B cell (primary cell): ENCODE measurements around the gene SSPN. TPM values are rescaled to one million over a fixed set of nuclear protein-coding genes. Genes with fewer than 3 reads are reported as not detected.

Experiments used
- ATAC-seq: fragments of 200-7000 bp; cut with Tn5 transposase; one replicate; pipeline ENCODE4 v1.10.0; 2021; ENCODE audit warnings: low read depth, mild to moderate bottlenecking, moderate number of reproducible peaks, moderate library complexity
- CTCF ChIA-PET: fragments of 350-600 bp; sonication (Branson Sonifier 250); formaldehyde crosslinking; loops from one replicate; lab custom pipeline; 2021; ENCODE audit warnings: antibody characterized with exemption, inconsistent platforms; lab: Charles Lee
- POLR2A ChIA-PET: fragments of 350-600 bp; sonication (Branson Sonifier 250); formaldehyde crosslinking; loops from one replicate; lab custom pipeline; 2021; ENCODE audit warnings: antibody characterized with exemption; lab: Charles Lee
- DNase-seq: peaks from one replicate; pipeline ENCODE4 v3.0.0; 2013
- H2AFZ ChIP-seq: 2 replicates; pipeline ENCODE4 v1.6.1; 2012; ENCODE audit warnings: mild to moderate bottlenecking, low read depth, low read length; ENCODE audit not compliant: insufficient read depth, poor library complexity, severe bottlenecking
- H3K27ac ChIP-seq, 2 donors: 1 replicate in 1 of 2; 2 replicates in 1 of 2; pipeline ENCODE4 v1.5.1; 2012 to 2013; ENCODE audit warnings: low read length in 2 of 2, mild to moderate bottlenecking in 2 of 2, moderate library complexity in 1 of 2
- H3K27me3 ChIP-seq, 4 experiments: fragments of 200-600 bp in 1 of 4; sonication (generic) in 1 of 4; replicated peaks in 1 of 4; 1 replicate in 2 of 4; 2 replicates in 2 of 4; pipeline versions ENCODE4 v1.6.1 to v1.7.0; 2013 to 2016; ENCODE audit warnings: low read length in 3 of 4, mild to moderate bottlenecking in 2 of 4, mixed read lengths in 1 of 4, moderate library complexity in 1 of 4; ENCODE audit not compliant: insufficient read depth in 4 of 4, control insufficient read depth in 3 of 4; ENCODE audit errors: control extremely low read depth in 1 of 4
- H3K36me3 ChIP-seq, 2 experiments: replicated peaks in 1 of 2; 1 replicate in 1 of 2; 2 replicates in 1 of 2; pipeline versions ENCODE4 v1.6.1 to v1.7.1; 2013; ENCODE audit warnings: low read length in 1 of 2; ENCODE audit not compliant: insufficient read depth in 2 of 2, control insufficient read depth in 1 of 2; ENCODE audit errors: control extremely low read depth in 1 of 2, extremely low read depth in 1 of 2
- H3K4me1 ChIP-seq, 2 donors: fragments of 200-600 bp in 1 of 2; sonication (generic) in 1 of 2; 1 replicate in 1 of 2; 2 replicates in 1 of 2; pipeline versions ENCODE4 v1.5.1 to v1.6.1; 2013 to 2017; ENCODE audit warnings: low read length in 2 of 2; ENCODE audit not compliant: control insufficient read depth in 2 of 2, insufficient read depth in 2 of 2
- H3K4me2 ChIP-seq: replicated peaks from 2 replicates; pipeline ENCODE3; 2012; ENCODE audit warnings: mild to moderate bottlenecking, low read depth, low read length; ENCODE audit not compliant: poor library complexity, severe bottlenecking
- H3K4me3 ChIP-seq, 5 experiments: fragments of 200-600 bp in 1 of 5; sonication (generic) in 1 of 5; 1 replicate in 3 of 5; 2 replicates in 2 of 5; pipeline versions ENCODE4 v1.5.1 to v1.7.0; 2011 to 2016; ENCODE audit warnings: low read length in 4 of 5, mild to moderate bottlenecking in 4 of 5, low read depth in 2 of 5, control low read depth in 1 of 5, moderate library complexity in 1 of 5; ENCODE audit not compliant: insufficient read depth in 1 of 5; ENCODE audit errors: control extremely low read depth in 1 of 5, extremely low read depth in 1 of 5
- H3K79me2 ChIP-seq: fragments of 200-600 bp; sonication (generic); one replicate; pipeline ENCODE4 v1.6.0; 2016; ENCODE audit warnings: low read length; ENCODE audit not compliant: control insufficient read depth, insufficient read depth
- H3K9ac ChIP-seq: fragments of 200-600 bp; sonication (generic); 2 replicates; pipeline ENCODE4 v1.6.1; 2017; ENCODE audit warnings: mild to moderate bottlenecking, low read length, moderate library complexity
- H3K9me3 ChIP-seq, 3 donors: one replicate each; pipeline versions ENCODE4 v1.6.1 to v1.7.1; 2013; ENCODE audit warnings: low read length in 2 of 3; ENCODE audit not compliant: control insufficient read depth in 2 of 3, insufficient read depth in 1 of 3; ENCODE audit errors: control extremely low read depth in 1 of 3
- H4K20me1 ChIP-seq: 2 replicates; pipeline ENCODE4 v1.6.0; 2012; ENCODE audit warnings: mild to moderate bottlenecking, low read length; ENCODE audit not compliant: insufficient read depth, control insufficient read depth, poor library complexity, severe bottlenecking
- H3K27ac Mint-ChIP-seq: one replicate; pipeline ENCODE4 v1.8.0; 2021; ENCODE audit warnings: mixed read lengths
- H3K27me3 Mint-ChIP-seq: one replicate; pipeline ENCODE4 v1.8.0; 2021; ENCODE audit warnings: mixed read lengths
- H3K4me1 Mint-ChIP-seq: one replicate; pipeline ENCODE4 v1.8.0; 2021; ENCODE audit warnings: mixed read lengths
- H3K4me3 Mint-ChIP-seq: one replicate; pipeline ENCODE4 v1.8.0; 2021; ENCODE audit warnings: mixed read lengths
- H3K9me3 Mint-ChIP-seq: one replicate; pipeline ENCODE4 v1.8.0; 2022; ENCODE audit warnings: mixed read lengths; ENCODE audit not compliant: insufficient read depth
- EZH2 ChIP-seq: IDR thresholded peaks from 2 replicates; pipeline ENCODE4 v1.6.1; 2012; ENCODE audit warnings: borderline replicate concordance, low read depth, mild to moderate bottlenecking, moderate library complexity, low read length; ENCODE audit not compliant: insufficient read depth, poor library complexity, severe bottlenecking
- WGBS: methylation state at CpG from one replicate; pipeline ENCODE4 v1.1.5; 2013; ENCODE audit warnings: missing lambda C conversion rate; ENCODE audit not compliant: insufficient coverage; 5-methylcytosine and 5-hydroxymethylcytosine counted together
- intact Hi-C: fragments of 100-400 bp; cut with micrococcal nuclease; formaldehyde crosslinking; loops from one replicate; pipeline ENCODE4 v1.10.0; 2022
- polyA plus RNA-seq: library from polyadenylated mRNA; depleted of rRNA; stranded (reverse); fragments of >200 nt; gene quantifications from 2 replicates; pipeline ENCODE4 v1.2.3, GENCODE V29; 2012
- total RNA-seq, 2 donors: library from RNA; stranded (reverse); fragments of 120-200 nt in 1 of 2; gene quantifications; 1 replicate in 1 of 2; 2 replicates in 1 of 2; pipeline versions ENCODE4 v1.2.3 to v1.2.4, GENCODE V29; 2013 to 2022
- TF ChIP-seq, protein P1 (sequence below): fragments of 200-600 bp; IDR thresholded peaks from one replicate; pipeline ENCODE4 v1.8.0; 2022; ENCODE audit warnings: antibody characterized with exemption, mild to moderate bottlenecking

SSPN gene
- total and polyA plus RNA-seq, 2 donors (not counting 1 experiment from before 2014, with no cell fraction given): 18.3 to 19.6 TPM

GRCh38 chr12:26255893-26256645 is 60.7 kb downstream of the SSPN start:
- ChIA-PET POLR2A (no interaction called here), CTCF (interaction anchor here (0.6 to 0.7 kb wide), 2 partner anchors 38 to 1101 kb away, joined by 3 to 6 read pairs; no protein-coding TSS in a partner anchor)
- 97% methylated on average over 7 of the region's 7 CpGs for WGBS
- Histone ChIP-seq H3K4me1 (peaks cover 0 to 11% of the 10 kb centered on the region in 2 donors), H3K4me2 (no peak overlapping the region), H3K9ac (no peak overlapping the region), H3K27me3 (no peaks in the 10 kb centered on the region), H2AFZ (no peak overlapping the region), H3K4me3 (no peak overlapping the region), H3K27ac (no peak overlapping the region), H3K9me3 (peaks cover 5 to 16% (median 10%) of the 10 kb centered on the region in 3 donors), H3K79me2 (no peaks in the 10 kb centered on the region), H4K20me1 (no peaks in the 10 kb centered on the region), H3K36me3 (no peaks in the 10 kb centered on the region)
- TF ChIP-seq EZH2: no peak
- TF ChIP-seq, protein P1, sequence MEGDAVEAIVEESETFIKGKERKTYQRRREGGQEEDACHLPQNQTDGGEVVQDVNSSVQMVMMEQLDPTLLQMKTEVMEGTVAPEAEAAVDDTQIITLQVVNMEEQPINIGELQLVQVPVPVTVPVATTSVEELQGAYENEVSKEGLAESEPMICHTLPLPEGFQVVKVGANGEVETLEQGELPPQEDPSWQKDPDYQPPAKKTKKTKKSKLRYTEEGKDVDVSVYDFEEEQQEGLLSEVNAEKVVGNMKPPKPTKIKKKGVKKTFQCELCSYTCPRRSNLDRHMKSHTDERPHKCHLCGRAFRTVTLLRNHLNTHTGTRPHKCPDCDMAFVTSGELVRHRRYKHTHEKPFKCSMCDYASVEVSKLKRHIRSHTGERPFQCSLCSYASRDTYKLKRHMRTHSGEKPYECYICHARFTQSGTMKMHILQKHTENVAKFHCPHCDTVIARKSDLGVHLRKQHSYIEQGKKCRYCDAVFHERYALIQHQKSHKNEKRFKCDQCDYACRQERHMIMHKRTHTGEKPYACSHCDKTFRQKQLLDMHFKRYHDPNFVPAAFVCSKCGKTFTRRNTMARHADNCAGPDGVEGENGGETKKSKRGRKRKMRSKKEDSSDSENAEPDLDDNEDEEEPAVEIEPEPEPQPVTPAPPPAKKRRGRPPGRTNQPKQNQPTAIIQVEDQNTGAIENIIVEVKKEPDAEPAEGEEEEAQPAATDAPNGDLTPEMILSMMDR: no peak
- ATAC-seq (no peak), DNase-seq (no peak)
- intact Hi-C loops: no loop called here
- Mint-ChIP-seq H3K4me1 (peaks cover 18% of the 10 kb centered on the region), H3K27me3 (no peaks in the 10 kb centered on the region), H3K4me3 (no peak overlapping the region), H3K27ac (no peak overlapping the region), H3K9me3 (peaks cover 18% of the 10 kb centered on the region)

DNA sequence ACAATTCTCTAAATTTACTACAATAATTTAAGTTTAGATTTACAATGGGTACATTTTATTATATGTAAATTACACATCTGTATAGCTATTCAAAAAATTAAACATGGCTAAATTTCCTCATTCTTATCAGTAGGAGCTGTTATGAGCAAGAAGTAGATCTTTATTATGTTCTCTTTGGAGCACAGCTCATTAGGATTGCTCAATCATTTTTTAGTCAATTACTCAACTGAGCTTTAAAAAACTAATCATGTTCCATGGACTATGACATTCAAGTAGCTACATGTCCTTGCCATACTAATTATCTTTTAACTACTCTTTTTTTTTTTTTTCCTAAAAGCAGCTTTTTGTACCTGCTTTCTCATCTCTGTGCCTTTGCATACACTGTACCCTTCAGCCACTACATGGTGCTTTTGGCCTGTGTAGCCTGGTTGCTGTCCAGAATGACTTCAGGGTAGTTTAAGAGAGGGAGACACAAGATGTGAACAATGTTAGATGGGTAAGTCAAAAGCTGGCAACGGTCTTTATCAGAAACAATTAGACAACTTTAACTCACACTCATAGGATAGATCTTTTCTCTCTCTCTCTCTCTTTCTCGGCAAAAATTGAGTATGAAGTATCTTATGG is 69.0 kb downstream of the SSPN start:
- H3K4me1 ChIP-seq: peaks cover 0 to 11% of the 10 kb centered on the region in 2 donors
- intact Hi-C loops: no loop called here
- DNase-seq (no peak), ATAC-seq (no peak)
- no peak overlapping the region for H3K9ac ChIP-seq
- WGBS: no CpG with 5 or more reads among the region's 2 CpGs
- no peak overlapping the region for H3K27ac ChIP-seq
- no peak overlapping the region for H3K4me3 Mint-ChIP-seq
- H4K20me1 ChIP-seq: no peaks in the 10 kb centered on the region
- H3K4me2 ChIP-seq: no peak overlapping the region
- no peaks in the 10 kb centered on the region for H3K9me3 ChIP-seq
- H3K27me3 Mint-ChIP-seq: no peaks in the 10 kb centered on the region
- TF ChIP-seq, protein P1: no peak
- no peak for TF ChIP-seq EZH2
- H3K27me3 ChIP-seq: no peaks in the 10 kb centered on the region
- no peaks in the 10 kb centered on the region for H3K36me3 ChIP-seq
- POLR2A ChIA-PET: no interaction called here
- peaks cover 15% of the 10 kb centered on the region for H3K4me1 Mint-ChIP-seq
- no peak overlapping the region for H3K4me3 ChIP-seq
- no peak overlapping the region for H3K27ac Mint-ChIP-seq
- H3K79me2 ChIP-seq: no peaks in the 10 kb centered on the region
- H2AFZ ChIP-seq: no peak overlapping the region
- no peaks in the 10 kb centered on the region for H3K9me3 Mint-ChIP-seq
- CTCF ChIA-PET: interaction anchor here (0.6 to 0.7 kb wide), 2 partner anchors 10 to 1018 kb away, joined by 3 read pairs; no protein-coding TSS in a partner anchor
